OCI-LY3 (cell line): ENCODE data around the gene HOXD8.

Source experiments
- CTCF ChIP-seq: fragments of 200-600, 300-600 bp; sonication (generic); IDR thresholded peaks from 2 replicates; pipeline ENCODE4 v1.5.1; 2014; ENCODE audit warnings: antibody characterized with exemption, low read length, low read depth
- EZH2phosphoT487 ChIP-seq: fragments of 200-600 bp; shearing (Covaris generic); IDR thresholded peaks from 2 replicates; pipeline ENCODE4 v1.6.1; 2018; ENCODE audit warnings: antibody characterized with exemption, mixed run types, low read depth

DNA sequence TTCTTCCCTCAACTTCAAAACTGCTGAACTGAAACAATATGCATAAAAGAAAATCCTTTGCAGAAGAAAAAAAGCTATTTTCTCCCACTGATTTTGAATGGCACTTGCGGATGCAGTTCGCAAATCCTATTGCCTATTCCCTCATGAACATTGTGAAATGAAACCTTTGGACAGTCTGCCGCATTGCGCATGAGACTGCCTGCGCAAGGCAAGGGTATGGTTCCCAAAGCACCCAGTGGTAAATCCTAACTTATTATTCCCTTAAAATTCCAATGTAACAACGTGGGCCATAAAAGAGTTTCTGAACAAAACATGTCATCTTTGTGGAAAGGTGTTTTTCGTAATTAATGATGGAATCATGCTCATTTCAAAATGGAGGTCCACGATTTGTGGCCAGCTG lies 8.4 kb downstream of the HOXD8 start:
- TF ChIP-seq CTCF = no peak
- no peak for TF ChIP-seq EZH2phosphoT487
